Cardiac fibroblast (primary cell): ENCODE data around the gene RNF225.

ENCODE experiments used
- DNase-seq, 2 donors: peaks; one replicate each; pipeline versions ENCODE4 v3.0.0 to v3.0.0-alpha.2; 2010; ENCODE audit warnings: low read depth in 2 of 2
- H3K4me3 ChIP-seq, 2 donors: replicated peaks in 1 of 2; 1 replicate in 1 of 2; 2 replicates in 1 of 2; pipeline ENCODE4 v1.5.1; 2011; ENCODE audit warnings: low read depth in 2 of 2, low read length in 2 of 2, mild to moderate bottlenecking in 2 of 2, moderate library complexity in 1 of 2
- CTCF ChIP-seq: IDR thresholded peaks from one replicate; pipeline ENCODE4 v1.5.1; 2011; ENCODE audit warnings: low read depth, mild to moderate bottlenecking, low read length, inconsistent platforms

RNF225 gene

GRCh38 chr19:58355908-58356765 is 39.3 kb upstream of the RNF225 start:
- DNase-seq = peak; percentile 45 to 53
- peak overlapping the region; percentile 8 to 28 for H3K4me3 ChIP-seq
- no peak for TF ChIP-seq CTCF

GRCh38 chr19:58356766-58357480 is 38.5 kb upstream of the RNF225 start:
- H3K4me3 ChIP-seq = peak overlapping the region; percentile 15 to 28
- no peak for TF ChIP-seq CTCF
- DNase-seq = peak; percentile 27 to 38

- no peak overlapping the region for H3K4me3 ChIP-seq
- no peak for DNase-seq
- TF ChIP-seq CTCF = no peak
Observed at GRCh38 chr19:58357481-58358145, 37.8 kb upstream of the RNF225 start.

GRCh38 chr19:58361900-58362271 is 33.6 kb upstream of the RNF225 start:
- DNase-seq = peak in 1 of 2 donors; percentile 67
- peak; percentile 14 for TF ChIP-seq CTCF

GRCh38 chr19:58362272-58362994 is 33.0 kb upstream of the RNF225 start, which contains the start of gene ZNF497:
Gene ZNF497, minus strand, starts transcription at chr19:58362751. Its CDS starts 5,116 bp downstream, at chr19:58357635.
- DNase-seq = peak; percentile 98
- no peak for TF ChIP-seq CTCF
- H3K4me3 ChIP-seq = peak within 1 kb of the TSS; percentile 62 to 63

More at GRCh38 chr19:58361900-58362271, 33.6 kb upstream of the RNF225 start:
- H3K4me3 ChIP-seq = peak overlapping the region; percentile 62 to 63

GRCh38 chr19:58364146-58364545 is 31.3 kb upstream of the RNF225 start:
- TF ChIP-seq CTCF = no peak
- no peak for DNase-seq
- no peak overlapping the region for H3K4me3 ChIP-seq
